HepG2 (cell line): ENCODE results near the gene RLN3. TPM values are rescaled to one million over a fixed set of nuclear protein-coding genes. Genes with fewer than 3 reads are reported as not detected.

Experiments
- BHLHE40 ChIP-seq: IDR thresholded peaks from 2 replicates; pipeline ENCODE4 v1.6.1; 2011; ENCODE audit warnings: low read length, improper control_type of control experiment
- DMTF1 ChIP-seq: sonication (generic); formaldehyde crosslinking; IDR thresholded peaks from 2 replicates; pipeline ENCODE4 v1.4.0; 2020; ENCODE audit warnings: mild to moderate bottlenecking, missing genetic modification reagents
- EP300 ChIP-seq, 3 experiments: sonication (generic) in 1 of 3; formaldehyde crosslinking in 1 of 3; IDR thresholded peaks; 2 replicates each; pipeline versions ENCODE4 v1.5.1 to v1.6.1; 2011 to 2020; ENCODE audit warnings: low read depth in 2 of 3, low read length in 2 of 3, borderline replicate concordance in 1 of 3, improper control_type of control experiment in 1 of 3, mild to moderate bottlenecking in 1 of 3, missing genetic modification reagents in 1 of 3, moderate library complexity in 1 of 3
- FOXK2 ChIP-seq: fragments of 450-650 bp; IDR thresholded peaks from 2 replicates; pipeline ENCODE4 v1.6.1; 2016
- GABPB1 ChIP-seq: IDR thresholded peaks from 2 replicates; pipeline ENCODE4 v1.6.1; 2016; ENCODE audit warnings: mild to moderate bottlenecking, missing genetic modification reagents, moderate library complexity, missing compliant biosample characterization
- MBNL3 ChIP-seq: fragments of 250-450 bp; sonication (Bioruptor Pico); conservative IDR thresholded peaks from 2 replicates; pipeline ENCODE4 v1.8.0; 2022; ENCODE audit warnings: mild to moderate bottlenecking, inconsistent platforms
- MNT ChIP-seq: fragments of 450-650 bp; IDR thresholded peaks from 2 replicates; pipeline ENCODE4 v1.6.1; 2016
- NONO ChIP-seq, 2 experiments: fragments of 450-650 bp in 1 of 2; sonication (generic) in 1 of 2; formaldehyde crosslinking in 1 of 2; IDR thresholded peaks in 1 of 2; conservative IDR thresholded peaks in 1 of 2; 2 replicates each; pipeline versions ENCODE4 v1.6.1 to v1.8.0; 2017 to 2022; ENCODE audit warnings: mild to moderate bottlenecking in 1 of 2, missing genetic modification reagents in 1 of 2, moderate library complexity in 1 of 2
- NRL ChIP-seq: sonication (generic); formaldehyde crosslinking; IDR thresholded peaks from 2 replicates; pipeline ENCODE4 v1.5.0; 2020; ENCODE audit warnings: missing genetic modification reagents, mild to moderate bottlenecking, moderate library complexity, borderline replicate concordance
- PREB ChIP-seq: sonication (generic); formaldehyde crosslinking; IDR thresholded peaks from 2 replicates; pipeline ENCODE4 v1.4.0; 2020; ENCODE audit warnings: missing genetic modification reagents
- RARA ChIP-seq: IDR thresholded peaks from 2 replicates; pipeline ENCODE4 v1.6.1; 2016; ENCODE audit warnings: missing genetic modification reagents, missing compliant biosample characterization
- SOX13 ChIP-seq, 3 experiments: fragments of 450-650 bp in 1 of 3; sonication (generic) in 1 of 3; formaldehyde crosslinking in 1 of 3; IDR thresholded peaks in 2 of 3; conservative IDR thresholded peaks in 1 of 3; 2 replicates each; pipeline versions ENCODE4 v1.5.0 to v1.6.1; 2016 to 2020; ENCODE audit warnings: antibody characterized with exemption in 1 of 3, mild to moderate bottlenecking in 1 of 3, missing compliant biosample characterization in 1 of 3, missing genetic modification reagents in 1 of 3, moderate library complexity in 1 of 3
- SYNCRIP ChIP-seq: fragments of 200-400 bp; formaldehyde crosslinking; IDR thresholded peaks from 2 replicates; pipeline ENCODE4 v1.6.1; 2018; ENCODE audit warnings: mild to moderate bottlenecking, low read depth, low read length; ENCODE audit not compliant: insufficient read depth
- TFAP4 ChIP-seq: sonication (generic); IDR thresholded peaks from 2 replicates; pipeline ENCODE4 v1.6.1; 2016; ENCODE audit warnings: low read depth, borderline replicate concordance
- U2AF2 ChIP-seq: fragments of 200-400 bp; formaldehyde crosslinking; IDR thresholded peaks from 2 replicates; pipeline ENCODE4 v1.6.1; 2017; ENCODE audit warnings: low read depth, mild to moderate bottlenecking, low read length
- ZKSCAN1 ChIP-seq: fragments of 150-350 bp; IDR thresholded peaks from 2 replicates; pipeline ENCODE4 v1.6.1; 2014; ENCODE audit warnings: low read length
- ZMYM4 ChIP-seq: sonication (generic); formaldehyde crosslinking; IDR thresholded peaks from 2 replicates; pipeline ENCODE4 v1.8.1; 2023; ENCODE audit warnings: mild to moderate bottlenecking, missing genetic modification reagents
- ZNF280B ChIP-seq: sonication (generic); formaldehyde crosslinking; IDR thresholded peaks from 2 replicates; pipeline ENCODE4 v1.5.0; 2020; ENCODE audit warnings: missing genetic modification reagents, mild to moderate bottlenecking, borderline replicate concordance
- ZNF703 ChIP-seq: sonication (generic); formaldehyde crosslinking; IDR thresholded peaks from 2 replicates; pipeline ENCODE4 v1.5.1; 2020; ENCODE audit warnings: missing genetic modification reagents, mild to moderate bottlenecking, moderate library complexity, borderline replicate concordance
- ZNF737 ChIP-seq: sonication (generic); formaldehyde crosslinking; IDR thresholded peaks from 2 replicates; pipeline ENCODE4 v1.5.0; 2020; ENCODE audit warnings: missing genetic modification reagents, mild to moderate bottlenecking, borderline replicate concordance
- polyA plus RNA-seq, 8 experiments: library from polyadenylated mRNA; depleted of rRNA in 3 of 8; stranded (reverse) in 7 of 8; unstranded in 1 of 8; fragments of >200 nt; fragmentation: Illumina TruSeq in 4 of 8; extraction: Trizol in 4 of 8; gene quantifications; 2 replicates each; pipeline versions ENCODE4 v1.2.1 to v1.2.3, GENCODE V29; 2011 to 2016; ENCODE audit warnings: low read depth in 4 of 8, missing spikeins in 1 of 8, mixed read lengths in 1 of 8; ENCODE audit not compliant: insufficient read depth in 1 of 8
- total RNA-seq, 5 experiments: library from RNA; depleted of rRNA; stranded (reverse); fragments of >200 nt; fragmentation: Illumina TruSeq; extraction: Trizol; gene quantifications; 2 replicates each; pipeline ENCODE4 v1.2.3, GENCODE V29; 2016; ENCODE audit warnings: low read depth in 1 of 5

The RLN3 gene
- total and polyA plus RNA-seq, 2 of the 13 experiments (the other 11 are each of a cell fraction or from before 2014, with no cell fraction given): not detected

- TF ChIP-seq SYNCRIP (no peak), ZNF737 (CRISPR knock-in tag) (no peak), SOX13 (IDR thresholded peaks at IDR 0.05) (no peak), SOX13 (CRISPR knock-in tag; conservative IDR thresholded peaks at IDR 0.05 in 1 of 2, IDR thresholded peaks at IDR 0.05 in 1 of 2) (peak in 1 of 2 experiments; percentile 54; a peak in 1 of 4 replicates), PREB (no peak), MBNL3 (CRISPR knock-in tag) (no peak), GABPB1 (CRISPR knock-in tag) (peak; percentile 86), NRL (CRISPR knock-in tag) (peak; percentile 79), ZNF703 (CRISPR knock-in tag) (peak; percentile 51), U2AF2 (no peak), ZNF280B (CRISPR knock-in tag) (peak; percentile 81), RARA (CRISPR knock-in tag) (no peak; the same call in 1 of the 2 replicates), FOXK2 (no peak), NONO (IDR thresholded peaks at IDR 0.05) (no peak), NONO (CRISPR knock-in tag; conservative IDR thresholded peaks at IDR 0.05) (peak; percentile 80), ZKSCAN1 (no peak), TFAP4 (no peak), BHLHE40 (0 out of 2 replicates have a peak, but pooled peaks have one; percentile 5), DMTF1 (CRISPR knock-in tag) (no peak), MNT (no peak), EP300 (IDR thresholded peaks at IDR 0.05; ENCODE audit: low read depth in 2 of 2, low read length in 2 of 2) (no peak), EP300 (CRISPR knock-in tag; IDR thresholded peaks at IDR 0.05; ENCODE audit: borderline replicate concordance) (peak; percentile 38; the same call in 1 of the 2 replicates), ZMYM4 (CRISPR knock-in tag) (peak; percentile 63; the same call in 1 of the 2 replicates)
Measured at GRCh38 chr19:14006766-14007562, 21.0 kb upstream of the RLN3 start (continued).
